ENCODE measurements around the gene NDUFA13. TPM values are rescaled to one million over a fixed set of nuclear protein-coding genes. Genes with fewer than 3 reads are reported as not detected.

Gene NDUFA13
- total and polyA plus RNA-seq, 11 donors: 101 to 1,476 (median 960) TPM

- Histone ChIP-seq H3K9me3 (no peaks in the 10 kb centered on the region), H3K27ac (no peak overlapping the region), H3K4me3 (no peak overlapping the region), H3K36me3 (no peaks in the 10 kb centered on the region), H3K27me3 (peaks cover 10 to 63% (median 19%) of the 10 kb centered on the region in 9 donors), H3K4me1 (peaks cover 0 to 42% (median 7%) of the 10 kb centered on the region in 12 donors)
- ATAC-seq (no peak), DNase-seq (no peak)
- TF ChIP-seq, protein P1, sequence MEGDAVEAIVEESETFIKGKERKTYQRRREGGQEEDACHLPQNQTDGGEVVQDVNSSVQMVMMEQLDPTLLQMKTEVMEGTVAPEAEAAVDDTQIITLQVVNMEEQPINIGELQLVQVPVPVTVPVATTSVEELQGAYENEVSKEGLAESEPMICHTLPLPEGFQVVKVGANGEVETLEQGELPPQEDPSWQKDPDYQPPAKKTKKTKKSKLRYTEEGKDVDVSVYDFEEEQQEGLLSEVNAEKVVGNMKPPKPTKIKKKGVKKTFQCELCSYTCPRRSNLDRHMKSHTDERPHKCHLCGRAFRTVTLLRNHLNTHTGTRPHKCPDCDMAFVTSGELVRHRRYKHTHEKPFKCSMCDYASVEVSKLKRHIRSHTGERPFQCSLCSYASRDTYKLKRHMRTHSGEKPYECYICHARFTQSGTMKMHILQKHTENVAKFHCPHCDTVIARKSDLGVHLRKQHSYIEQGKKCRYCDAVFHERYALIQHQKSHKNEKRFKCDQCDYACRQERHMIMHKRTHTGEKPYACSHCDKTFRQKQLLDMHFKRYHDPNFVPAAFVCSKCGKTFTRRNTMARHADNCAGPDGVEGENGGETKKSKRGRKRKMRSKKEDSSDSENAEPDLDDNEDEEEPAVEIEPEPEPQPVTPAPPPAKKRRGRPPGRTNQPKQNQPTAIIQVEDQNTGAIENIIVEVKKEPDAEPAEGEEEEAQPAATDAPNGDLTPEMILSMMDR (IDR thresholded peaks at IDR 0.05): no peak
- TF ChIP-seq POLR2A (IDR thresholded peaks at IDR 0.05): no peak
- intact Hi-C loops (cut with DNase I): no loop called here
- 94 to 97% (median 96%) methylated on average over 22 to 23 of the region's 23 CpGs for WGBS, 4 donors
These were observed 29.7 kb downstream of the NDUFA13 start for GRCh38 chr19:19545707-19546106.

GRCh38 chr19:19546751-19547162 is 30.7 kb downstream of the NDUFA13 start:
- peaks cover under 1 to 55% (median 11%) of the 10 kb centered on the region in 9 donors for H3K27me3 ChIP-seq
- intact Hi-C loops (cut with DNase I): no loop called here
- no peaks in the 10 kb centered on the region for H3K9me3 ChIP-seq
- WGBS, 4 donors: 34 to 45% (median 38%) methylated on average over 13 to 19 of the region's 19 CpGs
- ATAC-seq (peak; percentile 49 to 77 (median 54)), DNase-seq (peak in 2 of 5 donors; percentile 38 to 79)
- H3K4me3 ChIP-seq: no peak overlapping the region
- H3K27ac ChIP-seq: peak overlapping the region in 3 of 12 donors; percentile 66 to 79 (median 66)
- no peaks in the 10 kb centered on the region for H3K36me3 ChIP-seq
- peaks cover 0 to 32% (median 2%) of the 10 kb centered on the region in 12 donors for H3K4me1 ChIP-seq
- TF ChIP-seq, protein P1 (IDR thresholded peaks at IDR 0.05): no peak
- no peak for TF ChIP-seq POLR2A (IDR thresholded peaks at IDR 0.05)

DNA sequence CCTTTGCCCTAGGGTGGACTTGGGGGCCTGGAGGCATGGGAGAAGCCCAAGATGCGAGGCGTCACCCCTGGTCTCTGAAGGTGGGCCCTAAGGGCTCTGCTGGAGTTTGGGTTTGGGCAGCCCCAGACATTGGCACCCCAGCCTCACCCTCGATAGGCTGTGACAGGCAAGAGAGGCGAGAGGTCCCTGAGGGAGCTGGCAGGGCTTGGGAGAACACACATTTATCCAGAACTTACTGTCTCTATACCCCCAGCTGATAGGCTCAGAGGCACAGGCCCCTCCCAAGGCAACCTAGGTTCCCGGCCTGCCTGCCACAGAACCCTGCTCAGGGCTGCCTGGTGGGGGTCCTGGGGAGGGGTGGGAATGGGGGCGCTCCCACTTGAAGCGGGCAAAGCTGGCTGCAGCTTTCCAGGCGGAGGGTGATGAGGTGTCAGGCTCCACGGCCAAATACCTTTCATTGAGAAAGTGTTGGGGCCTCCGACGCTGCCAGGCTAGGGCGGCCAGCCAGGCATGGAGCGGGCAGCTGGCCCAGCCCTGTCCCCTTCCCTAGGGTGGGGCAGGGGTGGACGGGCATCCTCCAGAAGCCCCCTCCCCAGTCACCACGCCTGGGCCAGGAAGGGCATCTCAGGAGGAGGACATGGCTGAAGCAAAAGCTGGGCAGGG is 31.8 kb downstream of the NDUFA13 start:
- Histone ChIP-seq H3K27ac (peak overlapping the region in 7 of 12 donors; percentile 11 to 79 (median 55)), H3K9me3 (no peaks in the 10 kb centered on the region), H3K27me3 (peaks cover 0 to 44% (median 7%) of the 10 kb centered on the region in 9 donors), H3K4me3 (no peak overlapping the region), H3K36me3 (no peaks in the 10 kb centered on the region), H3K4me1 (peaks cover 0 to 32% (median 2%) of the 10 kb centered on the region in 12 donors)
- peak in 1 of 5 donors; percentile 68 for DNase-seq
- peak; percentile 55 to 74 (median 65) for ATAC-seq
- WGBS, 4 donors: 33 to 39% (median 35%) methylated on average over 9 to 15 of the region's 15 CpGs
- TF ChIP-seq, protein P1 (IDR thresholded peaks at IDR 0.05): no peak
- TF ChIP-seq POLR2A (IDR thresholded peaks at IDR 0.05): no peak
- intact Hi-C loops (cut with DNase I): no loop called here

DNA sequence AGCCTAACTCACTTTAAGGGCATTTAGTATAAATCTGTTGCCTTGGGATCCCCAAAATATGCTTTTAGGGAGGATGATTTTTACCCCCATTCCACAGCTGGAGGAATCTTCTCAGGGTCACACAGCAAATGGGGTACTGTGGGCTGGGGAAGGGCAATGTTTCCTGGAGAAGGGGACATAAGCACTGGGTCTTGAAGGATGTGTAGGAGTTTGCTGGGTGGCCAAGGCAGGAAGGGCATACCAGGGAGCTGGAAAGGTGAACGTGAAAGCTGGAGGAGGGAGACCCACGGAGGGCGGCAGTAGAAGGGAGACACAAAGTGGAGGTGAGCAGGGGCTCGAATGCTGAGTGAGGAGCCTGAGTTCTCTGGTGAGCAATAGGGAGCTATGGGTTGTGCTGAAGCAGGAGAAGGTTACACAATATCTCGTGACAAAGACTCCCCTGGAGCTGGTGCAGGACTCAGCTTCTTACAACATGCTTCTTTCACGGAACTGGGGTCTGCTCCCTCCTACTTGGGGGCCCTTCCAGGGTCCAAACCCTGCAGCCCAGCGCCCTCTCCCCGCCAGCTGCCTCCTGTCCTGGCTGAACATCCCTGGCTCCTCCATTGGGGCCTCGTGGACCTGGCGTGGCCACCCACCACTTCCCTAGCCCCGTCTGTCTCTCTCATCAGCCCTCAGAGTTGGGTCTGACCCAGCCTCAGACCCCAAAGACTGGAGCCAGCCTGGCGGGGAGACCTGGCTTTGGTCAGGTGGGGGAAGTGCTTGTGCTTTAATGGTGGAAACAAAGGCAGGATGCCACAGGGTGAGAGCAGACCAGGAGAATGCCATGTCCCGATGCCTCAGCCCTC is 33.1 kb downstream of the NDUFA13 start:
- intact Hi-C loops (cut with DNase I): no loop called here
- WGBS, 4 donors: 61 to 71% (median 68%) methylated on average over 13 of the region's 13 CpGs

More for the DNA sequence above, 33.1 kb downstream of the NDUFA13 start:
- ATAC-seq (no peak), DNase-seq (no peak)
- peaks cover 0 to 31% (median 0%) of the 10 kb centered on the region in 9 donors for H3K27me3 ChIP-seq
- H3K4me1 ChIP-seq: peaks cover 0 to 32% (median 2%) of the 10 kb centered on the region in 12 donors
- H3K9me3 ChIP-seq: no peaks in the 10 kb centered on the region
- TF ChIP-seq, protein P1 (IDR thresholded peaks at IDR 0.05): no peak
- no peak for TF ChIP-seq POLR2A (IDR thresholded peaks at IDR 0.05)
- no peaks in the 10 kb centered on the region for H3K36me3 ChIP-seq
- H3K27ac ChIP-seq: no peak overlapping the region
- H3K4me3 ChIP-seq: no peak overlapping the region

Data from heart left ventricle (tissue), 16 donors.